Measurements from ENCODE around the gene UBE2Q1. TPM values are rescaled to one million over a fixed set of nuclear protein-coding genes. Genes with fewer than 3 reads are reported as not detected.

Gene UBE2Q1
- total RNA-seq, 1 experiment from 2014 or later = 55.8 TPM

DNA sequence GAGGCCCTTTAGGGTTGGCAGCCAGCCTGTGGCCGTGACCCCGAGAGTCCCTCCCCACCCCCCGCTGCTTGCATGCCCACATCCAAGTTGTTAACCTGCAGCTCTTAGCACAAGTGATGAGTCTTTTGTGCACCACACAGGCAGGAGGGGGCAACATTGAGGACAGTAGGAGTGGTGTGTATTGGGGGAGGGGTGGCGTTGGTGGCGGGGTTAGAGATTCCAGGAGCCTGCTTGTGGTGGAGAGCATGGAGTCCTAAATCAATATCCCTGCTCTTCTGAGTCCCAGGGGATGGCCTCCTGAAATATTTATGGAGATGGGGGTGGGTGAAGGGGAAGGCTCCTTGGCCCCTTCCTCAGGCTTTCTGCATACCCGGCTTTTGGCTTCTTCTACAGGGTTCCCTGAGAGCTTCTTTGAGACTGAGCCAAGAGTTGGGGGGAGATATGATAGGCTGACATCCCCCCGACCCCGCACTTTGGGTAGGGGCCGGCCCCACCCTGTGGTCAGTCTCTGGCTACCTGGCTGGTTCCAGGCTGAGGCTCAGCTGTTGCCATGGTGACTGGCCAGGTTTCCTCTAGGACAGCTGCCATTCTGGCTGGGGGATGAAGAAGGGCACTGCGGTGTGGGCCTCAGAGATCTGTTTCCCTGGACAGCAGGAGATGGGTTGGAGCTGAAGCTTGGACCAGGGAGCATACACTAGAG is 14.2 kb upstream of the UBE2Q1 start:
- no peak overlapping the region for H3K27ac ChIP-seq
- H3K4me1 ChIP-seq (replicated peaks) = peaks cover 4% of the 10 kb centered on the region
- DNase-seq (ENCODE audit: low read depth in 1 of 2, low spot score in 2 of 2) = no peak
- peaks cover 7% of the 10 kb centered on the region for H3K27me3 ChIP-seq (replicated peaks)
- H3K9me3 ChIP-seq (replicated peaks) = no peaks in the 10 kb centered on the region
- no peak overlapping the region for H3K4me3 ChIP-seq
- no peaks in the 10 kb centered on the region for H3K36me3 ChIP-seq

DNA sequence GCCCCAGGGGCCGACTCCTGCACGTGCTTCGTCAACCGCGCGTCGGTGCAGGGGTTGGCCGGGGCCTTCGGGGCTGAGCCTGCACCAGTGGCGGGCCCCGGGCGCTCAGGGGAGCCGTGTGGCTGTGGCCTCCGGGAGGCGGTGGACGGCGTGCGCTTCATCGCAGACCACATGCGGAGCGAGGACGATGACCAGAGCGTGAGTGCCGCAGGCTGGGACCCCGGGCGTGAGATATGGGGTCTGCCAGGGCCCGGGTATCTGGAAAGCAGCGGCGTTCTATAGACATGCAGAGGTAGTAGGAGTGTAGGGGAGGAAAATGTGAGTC is 13.5 kb upstream of the UBE2Q1 start:
- peaks cover 14% of the 10 kb centered on the region for H3K27me3 ChIP-seq (replicated peaks)
- no peak overlapping the region for H3K27ac ChIP-seq
- DNase-seq (ENCODE audit: low read depth in 1 of 2, low spot score in 2 of 2) = no peak
- H3K4me3 ChIP-seq = no peak overlapping the region
- no peaks in the 10 kb centered on the region for H3K36me3 ChIP-seq
- H3K9me3 ChIP-seq (replicated peaks) = no peaks in the 10 kb centered on the region; the same call in 1 of the 2 replicates
- peaks cover 4% of the 10 kb centered on the region for H3K4me1 ChIP-seq (replicated peaks)

DNA sequence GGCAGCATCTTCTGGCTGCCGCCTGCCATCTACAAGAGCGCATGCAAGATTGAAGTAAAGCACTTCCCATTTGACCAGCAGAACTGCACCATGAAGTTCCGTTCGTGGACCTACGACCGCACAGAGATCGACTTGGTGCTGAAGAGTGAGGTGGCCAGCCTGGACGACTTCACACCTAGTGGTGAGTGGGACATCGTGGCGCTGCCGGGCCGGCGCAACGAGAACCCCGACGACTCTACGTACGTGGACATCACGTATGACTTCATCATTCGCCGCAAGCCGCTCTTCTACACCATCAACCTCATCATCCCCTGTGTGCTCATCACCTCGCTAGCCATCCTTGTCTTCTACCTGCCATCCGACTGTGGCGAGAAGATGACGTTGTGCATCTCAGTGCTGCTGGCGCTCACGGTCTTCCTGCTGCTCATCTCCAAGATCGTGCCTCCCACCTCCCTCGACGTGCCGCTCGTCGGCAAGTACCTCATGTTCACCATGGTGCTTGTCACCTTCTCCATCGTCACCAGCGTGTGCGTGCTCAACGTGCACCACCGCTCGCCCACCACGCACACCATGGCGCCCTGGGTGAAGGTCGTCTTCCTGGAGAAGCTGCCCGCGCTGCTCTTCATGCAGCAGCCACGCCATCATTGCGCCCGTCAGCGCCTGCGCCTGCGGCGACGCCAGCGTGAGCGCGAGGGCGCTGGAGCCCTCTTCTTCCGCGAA is 12.9 kb upstream of the UBE2Q1 start:
- H3K36me3 ChIP-seq = no peaks in the 10 kb centered on the region
- H3K27ac ChIP-seq = no peak overlapping the region
- H3K27me3 ChIP-seq (replicated peaks) = peaks cover 19% of the 10 kb centered on the region
- H3K4me3 ChIP-seq = no peak overlapping the region
- DNase-seq (ENCODE audit: low read depth in 1 of 2, low spot score in 2 of 2) = no peak
- no peaks in the 10 kb centered on the region; the same call in 1 of the 2 replicates for H3K9me3 ChIP-seq (replicated peaks)
- peaks cover 4% of the 10 kb centered on the region for H3K4me1 ChIP-seq (replicated peaks)

DNA sequence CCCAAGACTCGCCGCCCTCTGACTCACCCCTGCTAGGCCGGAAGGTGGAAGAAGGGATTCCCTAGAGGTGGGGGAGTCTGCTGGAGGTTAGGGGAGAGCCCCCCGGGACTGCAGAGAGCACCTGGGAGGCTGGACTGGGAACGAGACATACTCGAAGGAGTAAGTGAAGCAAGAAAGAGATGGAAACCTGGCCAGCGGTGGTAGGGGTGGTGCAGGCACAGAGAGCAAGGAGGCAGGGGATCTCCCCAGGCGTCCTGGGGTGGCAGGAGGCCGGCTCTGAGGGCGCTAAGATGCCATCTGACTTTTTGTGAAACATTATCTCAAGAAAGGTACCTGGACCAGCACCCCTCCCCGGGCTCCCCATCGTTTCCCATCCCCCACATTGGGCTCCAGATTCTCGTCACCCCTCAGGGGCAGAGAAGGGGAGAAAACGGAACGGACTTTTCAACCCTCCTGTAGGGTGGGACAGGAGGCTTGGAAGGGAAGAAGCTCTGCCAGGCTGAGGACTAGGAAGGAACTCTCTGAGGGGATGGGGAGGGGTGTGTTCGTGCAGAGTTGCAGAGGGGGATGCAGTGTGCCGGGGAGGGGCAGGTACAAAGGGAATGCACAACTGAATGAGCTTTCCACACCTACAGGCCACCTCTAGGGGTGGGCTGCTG is 9.8 kb upstream of the UBE2Q1 start:
- no peaks in the 10 kb centered on the region; the same call in 1 of the 2 replicates for H3K9me3 ChIP-seq (replicated peaks)
- no peak overlapping the region for H3K4me3 ChIP-seq
- peaks cover 23% of the 10 kb centered on the region for H3K27me3 ChIP-seq (replicated peaks)
- H3K4me1 ChIP-seq (replicated peaks) = peaks cover 4% of the 10 kb centered on the region
- DNase-seq (ENCODE audit: low read depth in 1 of 2, low spot score in 2 of 2) = no peak
- no peaks in the 10 kb centered on the region for H3K36me3 ChIP-seq
- no peak overlapping the region for H3K27ac ChIP-seq

DNA sequence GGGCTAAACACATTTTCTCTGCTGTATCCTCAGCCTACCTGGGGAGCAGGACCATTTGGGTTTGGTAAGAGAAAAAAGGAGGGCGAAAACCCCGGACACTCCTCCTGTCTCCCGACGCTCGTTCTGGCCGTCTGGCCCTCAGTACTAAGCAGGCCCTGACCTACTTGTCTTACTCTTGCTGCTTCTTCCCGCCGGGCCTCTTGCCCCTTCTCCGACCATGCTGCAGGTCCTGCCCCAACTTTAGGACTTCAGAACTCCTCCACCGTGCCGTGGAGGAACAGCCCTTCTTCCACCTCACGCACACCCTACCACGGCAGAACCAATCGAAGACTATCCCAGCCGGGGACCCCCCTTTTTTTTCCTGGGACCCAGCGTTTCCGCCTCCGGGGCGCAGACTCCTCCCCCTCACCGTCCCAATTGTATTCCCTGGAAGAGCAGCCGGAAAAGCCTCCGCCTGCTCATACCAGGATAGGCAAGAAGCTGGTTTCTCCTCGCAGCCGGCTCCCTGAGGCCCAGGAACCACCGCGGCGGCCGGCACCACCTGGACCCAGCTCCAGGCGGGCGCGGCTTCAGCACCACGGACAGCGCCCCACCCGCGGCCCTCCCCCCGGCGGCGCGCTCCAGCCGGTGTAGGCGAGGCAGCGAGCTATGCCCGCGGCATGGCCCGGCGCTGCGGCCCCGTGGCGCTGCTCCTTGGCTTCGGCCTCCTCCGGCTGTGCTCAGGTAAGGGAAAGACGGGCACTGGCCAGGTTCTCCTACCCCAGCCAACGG is 9.1 kb upstream of the UBE2Q1 start, which contains the start of gene CHRNB2:
CHRNB2 (plus strand) TSS at position 393 of the 771 bp plus-strand sequence; CDS start at position 660, 267 bp downstream.
- no peaks in the 10 kb centered on the region for H3K36me3 ChIP-seq
- peak in 1 of 2 experiments; percentile 49 for DNase-seq (ENCODE audit: low read depth in 1 of 2, low spot score in 2 of 2)
- no peaks in the 10 kb centered on the region; the same call in 1 of the 2 replicates for H3K9me3 ChIP-seq (replicated peaks)
- no peak within 1 kb of the TSS for H3K4me3 ChIP-seq
- H3K4me1 ChIP-seq (replicated peaks) = peaks cover 4% of the 10 kb centered on the region
- H3K27ac ChIP-seq = no peak within 1 kb of the TSS
- H3K27me3 ChIP-seq (replicated peaks) = peaks cover 23% of the 10 kb centered on the region

DNA sequence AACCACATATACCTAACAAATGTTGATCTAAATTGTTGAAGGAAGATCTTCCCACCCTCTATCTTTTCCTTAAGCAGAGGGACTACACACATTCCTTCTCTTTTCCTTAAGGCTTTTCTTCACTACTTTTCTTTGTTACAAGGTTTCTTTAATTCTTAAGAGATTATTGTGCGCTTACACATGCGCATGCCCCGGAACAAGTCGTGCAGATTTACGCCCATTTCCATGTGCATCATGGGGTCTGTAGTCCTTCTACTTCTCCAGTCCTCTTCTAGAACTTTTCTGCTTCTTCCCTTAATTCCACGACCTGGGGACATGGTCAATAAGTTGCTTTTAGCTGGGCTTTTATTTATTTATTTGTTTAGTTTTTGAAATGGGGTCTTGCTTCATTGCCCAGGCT is 7.4 kb upstream of the UBE2Q1 start:
- Histone ChIP-seq H3K4me3 (no peak overlapping the region), H3K9me3 (replicated peaks) (no peaks in the 10 kb centered on the region; the same call in 1 of the 2 replicates), H3K27me3 (replicated peaks) (peaks cover 23% of the 10 kb centered on the region), H3K27ac (no peak overlapping the region), H3K4me1 (replicated peaks) (peaks cover 4% of the 10 kb centered on the region), H3K36me3 (no peaks in the 10 kb centered on the region)
- DNase-seq (ENCODE audit: low read depth in 1 of 2, low spot score in 2 of 2) = no peak

DNA sequence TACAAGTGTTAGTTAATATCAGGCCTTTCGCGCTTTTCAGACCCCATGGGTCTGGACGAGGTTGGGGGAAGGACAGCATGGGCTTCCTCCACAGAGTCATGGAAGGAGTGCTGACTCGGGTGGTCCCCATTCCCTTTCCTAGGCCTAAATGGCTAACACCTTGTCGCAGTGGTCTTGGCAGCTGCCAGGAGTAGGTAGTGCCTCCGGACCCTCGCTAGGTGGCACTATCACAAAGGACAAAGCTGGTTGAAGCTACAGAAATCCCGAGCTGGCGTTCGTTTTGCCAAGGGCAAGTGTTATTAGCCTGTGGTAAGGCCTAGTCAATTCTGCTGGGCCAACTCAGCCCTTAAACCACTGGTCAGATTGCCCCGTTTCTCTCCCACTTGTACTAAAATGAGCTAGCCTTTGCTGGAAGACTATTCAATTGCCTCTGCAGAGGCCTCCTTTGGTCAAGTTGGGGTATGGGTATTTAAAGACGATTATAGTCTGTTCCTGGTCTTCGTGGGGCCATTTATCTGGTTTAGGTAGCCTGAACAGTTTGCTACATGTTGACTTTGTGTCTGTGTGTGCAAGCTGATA is 1.1 kb upstream of the UBE2Q1 start:
- H3K4me3 ChIP-seq = peak overlapping the region; percentile 61
- no peaks in the 10 kb centered on the region; the same call in 1 of the 2 replicates for H3K27me3 ChIP-seq (replicated peaks)
- peaks cover 22% of the 10 kb centered on the region for H3K36me3 ChIP-seq
- no peak overlapping the region for H3K27ac ChIP-seq
- H3K9me3 ChIP-seq (replicated peaks) = no peaks in the 10 kb centered on the region
- DNase-seq (ENCODE audit: low read depth in 1 of 2, low spot score in 2 of 2) = peak; percentile 86 to 91
- peaks cover 26% of the 10 kb centered on the region for H3K4me1 ChIP-seq (replicated peaks)

DNA sequence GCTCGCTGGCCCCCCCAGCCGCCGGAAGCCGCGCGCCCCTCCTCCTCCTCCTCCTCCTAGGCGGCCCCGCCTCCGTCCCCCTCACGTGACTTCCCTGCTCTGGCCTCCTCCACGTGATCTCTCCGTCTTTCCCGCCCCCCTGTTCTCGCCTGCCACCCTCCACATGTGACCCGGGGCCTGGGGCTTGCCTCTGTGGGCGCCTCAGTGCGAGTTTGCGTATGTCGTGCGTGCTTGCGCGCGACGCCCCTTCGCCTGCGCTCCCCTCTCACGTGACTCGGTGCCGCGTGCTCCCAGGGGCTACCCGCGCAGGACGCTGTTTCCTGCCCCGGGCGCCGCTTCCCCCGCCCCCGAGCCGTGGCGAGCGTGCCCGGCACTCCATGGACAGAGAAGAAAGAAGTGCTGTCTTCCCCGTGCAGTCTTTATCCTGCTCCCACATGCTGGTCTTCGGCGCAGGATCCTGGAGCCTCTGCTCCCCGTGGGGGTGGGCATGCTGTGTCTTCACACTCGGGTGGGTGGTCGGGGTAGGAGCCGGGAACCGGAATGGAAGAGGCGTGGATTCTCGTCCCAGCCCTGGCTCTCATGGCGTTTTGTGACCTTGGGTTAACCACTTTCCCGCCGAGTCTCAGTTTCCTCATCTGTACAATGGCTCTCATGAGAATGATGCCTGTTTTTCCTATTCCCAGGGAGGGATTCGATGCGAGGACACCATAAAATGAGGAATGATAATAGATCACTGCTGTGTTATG is 431 bp upstream of the UBE2Q1 start:
- no peaks in the 10 kb centered on the region for H3K9me3 ChIP-seq (replicated peaks)
- H3K4me1 ChIP-seq (replicated peaks) = peaks cover 26% of the 10 kb centered on the region
- DNase-seq (ENCODE audit: low read depth in 1 of 2, low spot score in 2 of 2) = peak; percentile 98 to 99
- H3K36me3 ChIP-seq = peaks cover 29% of the 10 kb centered on the region
- H3K27ac ChIP-seq = 0 out of 2 replicates have a peak overlapping the region, but pooled peaks have one; percentile 14
- H3K4me3 ChIP-seq = peak overlapping the region; percentile 61
- H3K27me3 ChIP-seq (replicated peaks) = no peaks in the 10 kb centered on the region; the same call in 1 of the 2 replicates

DNA sequence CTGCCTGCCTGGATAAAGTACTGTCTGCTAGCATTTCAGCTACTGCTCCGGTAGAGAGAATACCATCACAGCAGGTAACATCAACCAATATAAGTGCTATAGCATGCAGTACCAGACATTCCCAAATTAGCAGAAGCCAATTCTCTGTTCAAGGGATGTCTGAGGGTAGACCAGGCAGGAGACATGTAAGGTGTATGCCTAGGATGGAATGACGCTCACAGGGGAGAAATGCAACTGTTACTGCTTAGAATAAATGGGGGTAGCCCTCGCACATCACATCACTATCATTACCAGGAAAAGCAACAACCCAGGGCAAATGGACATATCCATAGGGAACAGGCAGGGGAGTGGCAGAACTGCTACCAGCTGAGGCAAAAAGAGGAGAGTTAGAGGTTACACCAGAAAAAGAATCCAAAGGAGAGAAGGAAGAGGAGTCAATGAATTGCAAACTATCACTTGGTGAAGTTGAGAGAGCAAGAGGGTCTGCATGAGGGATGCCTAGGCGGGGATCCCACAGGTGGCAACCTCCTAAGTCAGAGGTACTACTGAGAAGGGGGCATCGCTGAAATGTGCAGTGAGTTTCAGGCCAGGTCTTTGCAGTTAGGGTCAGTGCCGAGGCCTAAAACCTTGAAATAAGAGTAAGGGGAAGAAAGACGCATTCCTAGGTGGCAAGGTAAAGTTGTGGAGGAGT is 1.1 kb downstream of the UBE2Q1 start:
- Histone ChIP-seq H3K36me3 (peaks cover 44% of the 10 kb centered on the region), H3K27ac (0 out of 2 replicates have a peak overlapping the region, but pooled peaks have one; percentile 34), H3K4me1 (replicated peaks) (peaks cover 31% of the 10 kb centered on the region), H3K4me3 (peak overlapping the region; percentile 61), H3K9me3 (replicated peaks) (no peaks in the 10 kb centered on the region), H3K27me3 (replicated peaks) (no peaks in the 10 kb centered on the region)
- DNase-seq (ENCODE audit: low read depth in 1 of 2, low spot score in 2 of 2) = no peak

DNA sequence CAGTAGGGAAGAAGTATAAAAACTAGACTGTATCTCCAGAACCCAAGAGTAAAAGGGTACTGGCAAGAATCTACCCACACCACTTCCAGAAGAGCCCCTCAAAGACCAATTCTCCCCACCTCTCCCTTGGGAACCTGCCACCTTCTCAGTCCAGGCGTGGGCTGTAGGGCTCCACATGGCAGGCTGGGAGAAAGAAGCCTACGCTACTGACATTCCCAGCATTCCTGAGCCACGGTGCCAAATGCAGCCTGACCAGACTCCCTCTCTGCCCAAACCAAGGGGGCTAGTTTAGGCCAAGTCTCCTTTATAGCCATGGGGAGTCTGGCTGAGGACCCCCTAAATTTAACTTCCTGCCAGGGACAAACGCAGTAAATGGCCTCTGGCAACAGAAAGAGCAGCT is 2.0 kb downstream of the UBE2Q1 start:
- Histone ChIP-seq H3K27ac (no peak overlapping the region), H3K9me3 (replicated peaks) (no peaks in the 10 kb centered on the region), H3K4me3 (peak overlapping the region; percentile 61), H3K27me3 (replicated peaks) (no peaks in the 10 kb centered on the region), H3K36me3 (peaks cover 53% of the 10 kb centered on the region), H3K4me1 (replicated peaks) (peaks cover 31% of the 10 kb centered on the region)
- no peak for DNase-seq (ENCODE audit: low read depth in 1 of 2, low spot score in 2 of 2)

DNA sequence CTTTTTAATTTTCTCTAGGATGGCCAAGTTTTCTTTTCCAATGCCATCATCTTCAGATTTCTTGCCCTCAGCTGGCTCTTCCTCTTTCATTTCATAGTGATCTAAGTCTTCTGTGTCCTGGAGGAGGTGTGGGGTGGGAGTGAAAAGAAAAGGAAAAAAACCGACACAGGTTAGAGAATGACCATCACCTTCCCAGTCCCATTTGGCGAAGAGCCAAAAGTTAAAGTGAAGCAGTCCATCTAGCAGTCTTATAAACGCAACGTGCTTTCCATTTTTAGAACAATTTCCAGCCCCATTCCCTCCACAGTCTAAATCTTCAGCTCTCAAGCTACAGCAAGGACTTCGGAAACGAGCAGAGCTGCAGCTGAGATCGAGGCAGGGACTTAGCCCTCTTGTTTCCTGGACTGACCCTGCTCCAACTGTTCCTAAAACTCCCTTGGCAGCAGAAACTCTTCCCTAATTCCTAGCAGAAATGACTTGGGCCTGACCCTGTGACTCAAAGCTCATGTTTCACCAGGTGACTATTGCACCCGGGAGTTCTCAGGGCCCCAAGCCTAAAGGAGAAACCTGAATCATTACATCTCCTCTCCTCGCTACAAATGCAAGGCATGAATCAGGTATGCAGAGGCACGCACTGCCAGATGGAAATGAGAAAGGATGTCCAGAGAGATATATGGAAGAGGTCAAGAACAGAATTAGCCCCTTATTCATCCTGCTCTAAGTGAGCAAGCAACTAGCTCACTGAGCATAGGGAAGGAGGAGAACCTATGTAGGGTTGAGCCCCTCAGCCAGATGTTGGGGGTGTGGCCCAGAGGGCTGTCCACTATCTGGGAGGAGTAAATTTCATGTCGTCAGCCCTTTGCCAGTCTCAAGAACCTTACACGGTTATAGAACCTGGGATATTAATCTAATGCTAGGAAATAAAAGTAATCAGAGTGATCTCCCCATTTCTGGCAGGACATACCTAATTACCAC is 5.1 kb downstream of the UBE2Q1 start:
- H3K27ac ChIP-seq = no peak overlapping the region
- no peak overlapping the region for H3K4me3 ChIP-seq
- H3K4me1 ChIP-seq (replicated peaks) = peaks cover 21% of the 10 kb centered on the region
- no peaks in the 10 kb centered on the region for H3K9me3 ChIP-seq (replicated peaks)
- no peaks in the 10 kb centered on the region for H3K27me3 ChIP-seq (replicated peaks)
- DNase-seq (ENCODE audit: low read depth in 1 of 2, low spot score in 2 of 2) = no peak
- H3K36me3 ChIP-seq = peaks cover 80% of the 10 kb centered on the region
